SU-DHL-6 (cell line): Measurements from ENCODE around the gene UNC13C.

Source experiments
- H2AFZ ChIP-seq: fragments of 200-600 bp; sonication (generic); 2 replicates; pipeline ENCODE4 v1.6.1; 2014; ENCODE audit warnings: low read depth, mild to moderate bottlenecking, moderate library complexity, mixed read lengths, antibody characterized with exemption, low read length; ENCODE audit not compliant: severe bottlenecking
- H3F3A ChIP-seq: fragments of 200-600 bp; shearing (Covaris generic); 2 replicates; pipeline ENCODE4 v1.6.0; 2016; ENCODE audit warnings: antibody characterized with exemption, mild to moderate bottlenecking; ENCODE audit not compliant: insufficient read depth
- H3K27ac ChIP-seq: fragments of 200-600 bp; sonication (generic); 2 replicates; pipeline ENCODE4 v1.5.1; 2016; ENCODE audit warnings: low read depth, mild to moderate bottlenecking, low read length, moderate library complexity, mixed read lengths
- H3K27me3 ChIP-seq: fragments of 200-600 bp; sonication (generic), shearing (Covaris generic); 2 replicates; pipeline ENCODE4 v1.6.0; 2014; ENCODE audit warnings: mild to moderate bottlenecking, low read length
- H3K36me3 ChIP-seq: fragments of 200-600 bp; sonication (generic); 2 replicates; pipeline ENCODE4 v1.6.1; 2014; ENCODE audit warnings: mild to moderate bottlenecking, low read length, mixed read lengths
- H3K4me2 ChIP-seq: fragments of 300-600, 200-600 bp; shearing (Covaris generic), sonication (generic); 2 replicates; pipeline ENCODE4 v1.6.0; 2014; ENCODE audit warnings: low read length, low read depth, mild to moderate bottlenecking; ENCODE audit not compliant: poor library complexity, severe bottlenecking
- H3K4me3 ChIP-seq: fragments of 200-600 bp; sonication (generic); 2 replicates; pipeline ENCODE4 v1.5.1; 2014; ENCODE audit warnings: antibody characterized with exemption, low read length, mild to moderate bottlenecking, mixed read lengths; ENCODE audit not compliant: insufficient read depth, poor library complexity, severe bottlenecking
- H3K79me2 ChIP-seq: fragments of 200-600 bp; sonication (generic); 2 replicates; pipeline ENCODE4 v1.6.1; 2014; ENCODE audit warnings: mild to moderate bottlenecking, low read length, moderate library complexity; ENCODE audit not compliant: insufficient read depth
- H3K9ac ChIP-seq: fragments of 200-600 bp; sonication (generic); 2 replicates; pipeline ENCODE4 v1.7.0; 2014; ENCODE audit warnings: mild to moderate bottlenecking, low read length
- H3K9me2 ChIP-seq: fragments of 200-600 bp; sonication (generic); replicated peaks from 2 replicates; pipeline ENCODE4 v1.6.1; 2014; ENCODE audit warnings: low read length; ENCODE audit not compliant: insufficient read depth
- H3K9me3 ChIP-seq: fragments of 200-600 bp; sonication (generic); 2 replicates; pipeline ENCODE4 v1.6.1; 2014; ENCODE audit warnings: low read length, mixed read lengths; ENCODE audit not compliant: insufficient read depth
- H4K20me1 ChIP-seq: fragments of 200-600 bp; sonication (generic); 2 replicates; pipeline ENCODE4 v1.6.1; 2014; ENCODE audit warnings: low read depth, mild to moderate bottlenecking, antibody characterized with exemption, low read length, moderate library complexity, mixed read lengths
- EZH2phosphoT487 ChIP-seq: fragments of 200-600 bp; sonication (generic), shearing (Covaris generic); conservative IDR thresholded peaks from 2 replicates; pipeline ENCODE4 v1.6.1; 2018; ENCODE audit warnings: mild to moderate bottlenecking, antibody characterized with exemption, low read length, moderate library complexity, mixed read lengths
- TF ChIP-seq, protein P1 (sequence below): fragments of 200-600 bp; sonication (generic); IDR thresholded peaks from one replicate; pipeline ENCODE4 v1.5.1; 2017; ENCODE audit warnings: antibody characterized with exemption, mild to moderate bottlenecking, low read length, moderate library complexity; ENCODE audit not compliant: insufficient read depth, poor library complexity, severe bottlenecking

Gene UNC13C

DNA sequence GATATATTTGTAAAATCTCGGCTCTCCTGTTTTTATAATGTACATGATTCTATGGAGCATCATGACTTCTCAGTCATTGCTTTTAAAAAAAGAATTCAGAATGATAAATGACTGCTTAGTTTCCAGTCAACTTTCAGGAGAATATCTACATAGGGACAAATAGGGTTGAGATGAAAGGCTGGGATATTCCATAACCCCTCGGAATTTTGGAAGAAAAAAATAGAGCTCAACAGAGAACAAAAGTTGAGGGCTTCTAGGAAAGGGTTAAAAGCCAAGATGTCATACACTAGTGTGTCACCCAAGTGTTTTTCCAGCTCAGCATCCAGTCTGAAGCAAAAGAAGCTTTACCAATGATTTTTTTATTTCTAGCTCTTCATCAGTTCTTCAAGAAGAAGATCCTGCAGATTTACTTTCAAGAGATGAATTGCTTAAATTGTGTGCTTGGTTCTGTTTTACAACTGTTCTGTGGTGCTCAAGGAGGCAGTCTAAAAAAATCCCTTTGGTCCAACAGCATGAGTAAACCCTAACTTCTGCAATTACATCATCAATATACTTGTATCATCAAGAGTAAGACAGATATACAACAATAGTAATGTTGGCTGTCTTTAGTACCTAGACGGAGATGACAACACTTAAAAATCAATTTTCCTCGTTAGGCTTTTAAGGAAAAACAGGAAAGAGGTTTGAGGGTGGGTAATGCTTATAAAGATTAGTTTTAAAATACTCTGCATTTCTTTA is 979 bp downstream of the UNC13C start:
- Histone ChIP-seq H3K9me2 (no peaks in the 10 kb centered on the region), H3K27ac (no peak overlapping the region), H2AFZ (no peak overlapping the region), H3K27me3 (no peaks in the 10 kb centered on the region), H3K4me2 (no peak overlapping the region), H3K9ac (no peak overlapping the region), H3K36me3 (no peaks in the 10 kb centered on the region), H3K4me3 (no peak overlapping the region), H3K79me2 (no peaks in the 10 kb centered on the region), H3F3A (no peaks in the 10 kb centered on the region), H4K20me1 (no peaks in the 10 kb centered on the region), H3K9me3 (no peaks in the 10 kb centered on the region)
- no peak for TF ChIP-seq EZH2phosphoT487
- TF ChIP-seq, protein P1, sequence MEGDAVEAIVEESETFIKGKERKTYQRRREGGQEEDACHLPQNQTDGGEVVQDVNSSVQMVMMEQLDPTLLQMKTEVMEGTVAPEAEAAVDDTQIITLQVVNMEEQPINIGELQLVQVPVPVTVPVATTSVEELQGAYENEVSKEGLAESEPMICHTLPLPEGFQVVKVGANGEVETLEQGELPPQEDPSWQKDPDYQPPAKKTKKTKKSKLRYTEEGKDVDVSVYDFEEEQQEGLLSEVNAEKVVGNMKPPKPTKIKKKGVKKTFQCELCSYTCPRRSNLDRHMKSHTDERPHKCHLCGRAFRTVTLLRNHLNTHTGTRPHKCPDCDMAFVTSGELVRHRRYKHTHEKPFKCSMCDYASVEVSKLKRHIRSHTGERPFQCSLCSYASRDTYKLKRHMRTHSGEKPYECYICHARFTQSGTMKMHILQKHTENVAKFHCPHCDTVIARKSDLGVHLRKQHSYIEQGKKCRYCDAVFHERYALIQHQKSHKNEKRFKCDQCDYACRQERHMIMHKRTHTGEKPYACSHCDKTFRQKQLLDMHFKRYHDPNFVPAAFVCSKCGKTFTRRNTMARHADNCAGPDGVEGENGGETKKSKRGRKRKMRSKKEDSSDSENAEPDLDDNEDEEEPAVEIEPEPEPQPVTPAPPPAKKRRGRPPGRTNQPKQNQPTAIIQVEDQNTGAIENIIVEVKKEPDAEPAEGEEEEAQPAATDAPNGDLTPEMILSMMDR: no peak

DNA sequence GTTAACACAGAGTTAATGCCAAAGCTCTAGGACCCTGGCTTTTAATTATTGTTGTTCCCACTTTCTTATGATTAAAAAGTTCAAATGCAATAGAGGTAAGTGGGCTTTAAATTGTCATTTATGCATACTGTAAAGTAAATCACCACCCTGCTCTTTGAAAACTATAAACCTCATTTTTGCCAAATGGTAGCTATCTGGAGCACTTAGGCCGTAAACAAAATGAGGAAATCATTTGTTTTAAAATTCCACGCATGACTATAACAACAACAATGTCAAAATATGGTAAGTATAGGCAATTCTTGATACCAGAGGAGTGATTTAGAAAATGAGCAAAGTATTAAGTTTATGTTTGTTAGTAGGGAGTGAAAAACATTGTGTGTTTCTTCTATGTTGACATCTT is 1.8 kb downstream of the UNC13C start:
- no peak overlapping the region for H3K4me2 ChIP-seq
- no peaks in the 10 kb centered on the region for H3K79me2 ChIP-seq
- no peaks in the 10 kb centered on the region for H3K36me3 ChIP-seq
- no peak overlapping the region for H3K27ac ChIP-seq
- no peak overlapping the region for H3K9ac ChIP-seq
- no peak for TF ChIP-seq EZH2phosphoT487
- TF ChIP-seq, protein P1: no peak
- H3K4me3 ChIP-seq: no peak overlapping the region
- H4K20me1 ChIP-seq: no peaks in the 10 kb centered on the region
- no peaks in the 10 kb centered on the region for H3K27me3 ChIP-seq
- no peaks in the 10 kb centered on the region for H3K9me2 ChIP-seq
- H3F3A ChIP-seq: no peaks in the 10 kb centered on the region
- H3K9me3 ChIP-seq: no peaks in the 10 kb centered on the region
- no peak overlapping the region for H2AFZ ChIP-seq

DNA sequence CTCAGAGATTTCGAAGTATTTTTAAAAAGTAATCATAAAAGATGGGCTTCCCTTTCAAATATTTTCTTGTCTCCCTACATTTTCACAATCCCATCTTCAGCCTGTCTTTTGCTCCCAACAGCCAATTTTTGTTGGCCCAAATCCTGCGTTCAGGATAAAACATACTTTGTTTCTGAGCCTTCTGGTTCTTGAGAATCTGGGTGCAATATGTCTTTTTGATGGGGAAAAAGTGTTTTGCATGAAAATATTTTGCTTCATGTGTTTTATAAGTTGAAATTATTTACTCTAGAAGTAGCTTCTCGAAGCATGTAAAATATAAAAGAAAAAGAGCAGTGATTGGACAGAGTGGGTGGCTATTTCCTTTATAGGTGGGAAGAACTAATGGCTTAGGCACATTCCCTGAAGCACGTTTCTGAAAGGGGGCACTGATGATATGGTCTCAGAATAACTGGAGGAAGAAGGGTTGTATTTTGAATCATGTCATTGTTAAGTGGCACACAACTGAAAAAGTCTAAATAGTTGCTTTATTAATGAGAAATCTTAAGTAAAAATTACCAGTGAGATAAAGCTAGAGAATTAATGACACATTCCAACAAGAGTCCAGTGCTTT is 3.9 kb downstream of the UNC13C start:
- Histone ChIP-seq H3K4me2 (no peak overlapping the region), H3K9ac (no peak overlapping the region), H3K27ac (no peak overlapping the region), H3K9me2 (no peaks in the 10 kb centered on the region), H3K79me2 (no peaks in the 10 kb centered on the region), H3K4me3 (no peak overlapping the region), H3K27me3 (no peaks in the 10 kb centered on the region), H3K36me3 (no peaks in the 10 kb centered on the region), H3K9me3 (no peaks in the 10 kb centered on the region), H4K20me1 (no peaks in the 10 kb centered on the region), H2AFZ (no peak overlapping the region), H3F3A (no peaks in the 10 kb centered on the region)
- no peak for TF ChIP-seq EZH2phosphoT487
- TF ChIP-seq, protein P1: no peak
